SK-N-SH treated with all-trans-retinoic acid at 6 μM for 48 hours (cell line): ENCODE data around the gene SLC2A4RG.

Source experiments
- ATAC-seq: fragments of 200-7000 bp; cut with Tn5 transposase; 3 replicates; pipeline ENCODE4 v1.9.1; 2020; ENCODE audit warnings: mild to moderate bottlenecking, moderate library complexity
- ARNTL ChIP-seq: fragments of 450-650 bp; formaldehyde crosslinking; IDR thresholded peaks from 2 replicates; pipeline ENCODE4 v1.5.0; 2020; ENCODE audit warnings: low read depth, mild to moderate bottlenecking, moderate library complexity, borderline replicate concordance
- BACH2 ChIP-seq: fragments of 250-450 bp; sonication (Bioruptor Pico); IDR thresholded peaks from 2 replicates; pipeline ENCODE4 v1.9.0; 2021; ENCODE audit warnings: mild to moderate bottlenecking, borderline replicate concordance
- CREB5 ChIP-seq: fragments of 250-450 bp; sonication (Bioruptor Pico); IDR thresholded peaks from 2 replicates; pipeline ENCODE4 v1.5.1; 2020; ENCODE audit warnings: low read depth, mild to moderate bottlenecking, moderate library complexity
- CSDC2 ChIP-seq: fragments of 250-450 bp; sonication (Bioruptor Pico); IDR thresholded peaks from 2 replicates; pipeline ENCODE4 v1.5.0; 2020; ENCODE audit warnings: mild to moderate bottlenecking, moderate library complexity
- CSRNP3 ChIP-seq: fragments of 250-450 bp; sonication (Bioruptor Pico); IDR thresholded peaks from 2 replicates; pipeline ENCODE4 v1.5.1; 2021; ENCODE audit warnings: mild to moderate bottlenecking, moderate library complexity
- ESRRG ChIP-seq: fragments of 250-450 bp; sonication (Bioruptor Pico); IDR thresholded peaks from 2 replicates; pipeline ENCODE4 v1.6.1; 2021; ENCODE audit warnings: mild to moderate bottlenecking
- GLIS3 ChIP-seq: fragments of 250-450 bp; sonication (Bioruptor Pico); IDR thresholded peaks from 2 replicates; pipeline ENCODE4 v1.5.0; 2020; ENCODE audit warnings: mild to moderate bottlenecking, moderate library complexity
- ISL1 ChIP-seq: fragments of 250-450 bp; sonication (Bioruptor Pico); IDR thresholded peaks from 2 replicates; pipeline ENCODE4 v2.1.2; 2022; ENCODE audit warnings: mild to moderate bottlenecking, moderate library complexity
- OSR1 ChIP-seq: fragments of 250-450 bp; sonication (Bioruptor Pico); IDR thresholded peaks from 2 replicates; pipeline ENCODE4 v1.8.0; 2022; ENCODE audit warnings: moderate library complexity, mild to moderate bottlenecking, inconsistent platforms
- PATZ1 ChIP-seq: fragments of 250-450 bp; sonication (Bioruptor Pico); IDR thresholded peaks from 2 replicates; pipeline ENCODE4 v1.8.0; 2020; ENCODE audit warnings: mild to moderate bottlenecking, moderate library complexity, borderline replicate concordance
- PPARA ChIP-seq: fragments of 250-450 bp; sonication (Bioruptor Pico); IDR thresholded peaks from 2 replicates; pipeline ENCODE4 v1.5.0; 2020; ENCODE audit warnings: mild to moderate bottlenecking, borderline replicate concordance
- RARB ChIP-seq: fragments of 250-450 bp; sonication (Bioruptor Pico); IDR thresholded peaks from 2 replicates; pipeline ENCODE4 v1.8.0; 2021; ENCODE audit warnings: mild to moderate bottlenecking, moderate library complexity
- SNAI2 ChIP-seq: fragments of 250-450 bp; sonication (Bioruptor Pico); IDR thresholded peaks from 2 replicates; pipeline ENCODE4 v1.5.0; 2020; ENCODE audit warnings: mild to moderate bottlenecking, moderate library complexity
- TCF4 ChIP-seq: fragments of 250-450 bp; sonication (Bioruptor Pico); IDR thresholded peaks from 2 replicates; pipeline ENCODE4 v1.8.0; 2021; ENCODE audit warnings: mild to moderate bottlenecking, moderate library complexity, borderline replicate concordance
- TSHZ2 ChIP-seq: fragments of 250-450 bp; sonication (Bioruptor Pico); IDR thresholded peaks from 2 replicates; pipeline ENCODE4 v1.5.0; 2020; ENCODE audit warnings: mild to moderate bottlenecking, moderate library complexity
- ZC3H10 ChIP-seq: fragments of 250-450 bp; sonication (Bioruptor Pico); IDR thresholded peaks from 2 replicates; pipeline ENCODE4 v1.5.1; 2021; ENCODE audit warnings: mild to moderate bottlenecking, moderate library complexity
- ZFP3 ChIP-seq: fragments of 250-450 bp; sonication (Bioruptor Pico); IDR thresholded peaks from 2 replicates; pipeline ENCODE4 v1.5.0; 2020; ENCODE audit warnings: mild to moderate bottlenecking, moderate library complexity
- ZFP30 ChIP-seq: fragments of 450-650 bp; formaldehyde crosslinking; IDR thresholded peaks from 2 replicates; pipeline ENCODE4 v1.5.0; 2022; ENCODE audit warnings: mild to moderate bottlenecking, moderate library complexity
- ZNF565 ChIP-seq: fragments of 450-650 bp; formaldehyde crosslinking; conservative IDR thresholded peaks from 2 replicates; pipeline ENCODE4 v1.5.0; 2020; ENCODE audit warnings: low read depth, mild to moderate bottlenecking, moderate library complexity
- ZNF70 ChIP-seq: fragments of 450-650 bp; formaldehyde crosslinking; IDR thresholded peaks from 2 replicates; pipeline ENCODE4 v1.5.0; 2020; ENCODE audit warnings: mild to moderate bottlenecking, moderate library complexity
- ZNF8 ChIP-seq: fragments of 450-650 bp; formaldehyde crosslinking; IDR thresholded peaks from 2 replicates; pipeline ENCODE4 v1.5.0; 2020; ENCODE audit warnings: mild to moderate bottlenecking, moderate library complexity

The SLC2A4RG gene

GRCh38 chr20:63748934-63749270 is 9.3 kb downstream of the SLC2A4RG start:
- TF ChIP-seq PATZ1 (CRISPR knock-in tag) (no peak), ZNF8 (no peak), ZFP30 (CRISPR knock-in tag) (no peak), CSDC2 (CRISPR knock-in tag) (no peak), PPARA (CRISPR knock-in tag) (no peak), ISL1 (no peak), ZNF70 (CRISPR knock-in tag) (no peak), OSR1 (CRISPR knock-in tag) (no peak), TSHZ2 (CRISPR knock-in tag) (no peak), CREB5 (CRISPR knock-in tag) (no peak), ARNTL (CRISPR knock-in tag) (no peak), ESRRG (no peak), BACH2 (no peak), TCF4 (no peak), ZFP3 (no peak)
- TF ChIP-seq, all 23 proteins: peak for 0
- no peak for ATAC-seq

- no peak for ATAC-seq
- TF ChIP-seq BACH2: no peak
- TF ChIP-seq ISL1: no peak
- no peak for TF ChIP-seq ZC3H10 (CRISPR knock-in tag)
- no peak for TF ChIP-seq ESRRG
- no peak for TF ChIP-seq CREB5 (CRISPR knock-in tag)
- no peak for TF ChIP-seq ZFP30 (CRISPR knock-in tag)
- no peak for TF ChIP-seq ZNF565 (CRISPR knock-in tag)
- no peak for TF ChIP-seq TCF4
- no peak for TF ChIP-seq PATZ1 (CRISPR knock-in tag)
- TF ChIP-seq CSRNP3 (CRISPR knock-in tag): no peak
- TF ChIP-seq SNAI2 (CRISPR knock-in tag): no peak
- no peak for TF ChIP-seq RARB (CRISPR knock-in tag)
- TF ChIP-seq ZNF70 (CRISPR knock-in tag): no peak
- TF ChIP-seq GLIS3: no peak
- no peak for TF ChIP-seq ZFP3
- TF ChIP-seq PPARA (CRISPR knock-in tag): no peak
- TF ChIP-seq, all 23 proteins: peak for 0
Observed at GRCh38 chr20:63749597-63750508, 10.3 kb downstream of the SLC2A4RG start.
